ENCODE data around the gene ABCC6.
"Not testable (repeated sequence)": the region's sequence is repeated elsewhere in the genome, so short reads cannot be mapped to it uniquely, and the experiment has no call there.

The ABCC6 gene

GRCh38 chr16:16237071-16237470, 13.8 kb upstream of the ABCC6 start:
- DNase-seq (ENCODE audit: extremely low spot score, insufficient read length, low read depth); FAIRE-seq: not testable (repeated sequence)

- not testable (repeated sequence) for FAIRE-seq; DNase-seq (ENCODE audit: extremely low spot score, insufficient read length, low read depth)
These were observed 9.4 kb upstream of the ABCC6 start for GRCh38 chr16:16232692-16233061.

DNA sequence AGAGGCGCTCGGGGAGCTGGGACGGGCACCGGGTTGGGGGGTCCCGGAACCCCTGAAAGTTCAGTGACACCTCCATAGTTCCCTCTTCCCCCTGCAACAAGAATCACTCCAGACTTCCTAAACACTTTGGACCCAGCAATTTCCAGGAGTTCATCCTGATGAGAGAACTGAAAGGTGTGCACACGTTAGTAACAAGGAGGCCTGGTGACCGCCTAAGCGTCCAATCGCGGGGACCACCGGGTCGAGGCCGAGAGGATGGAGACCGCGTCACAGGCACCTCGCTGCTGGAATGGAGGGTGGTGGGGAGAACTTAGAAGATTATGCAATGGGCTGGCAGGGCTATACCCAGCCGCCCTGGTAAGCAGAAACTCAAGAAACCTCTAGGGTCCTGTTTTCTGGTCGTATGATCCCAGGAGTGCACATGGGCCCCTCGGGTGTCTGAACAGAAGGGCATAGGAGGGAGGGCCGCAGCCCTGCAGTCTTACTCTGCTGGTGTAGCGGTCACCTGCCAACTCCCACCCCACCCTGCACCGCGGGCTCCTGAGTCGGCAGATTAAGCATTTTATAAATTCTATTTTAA, 458 bp upstream of the ABCC6 start:
- FAIRE-seq; DNase-seq (ENCODE audit: extremely low spot score, insufficient read length, low read depth): not testable (repeated sequence)

DNA sequence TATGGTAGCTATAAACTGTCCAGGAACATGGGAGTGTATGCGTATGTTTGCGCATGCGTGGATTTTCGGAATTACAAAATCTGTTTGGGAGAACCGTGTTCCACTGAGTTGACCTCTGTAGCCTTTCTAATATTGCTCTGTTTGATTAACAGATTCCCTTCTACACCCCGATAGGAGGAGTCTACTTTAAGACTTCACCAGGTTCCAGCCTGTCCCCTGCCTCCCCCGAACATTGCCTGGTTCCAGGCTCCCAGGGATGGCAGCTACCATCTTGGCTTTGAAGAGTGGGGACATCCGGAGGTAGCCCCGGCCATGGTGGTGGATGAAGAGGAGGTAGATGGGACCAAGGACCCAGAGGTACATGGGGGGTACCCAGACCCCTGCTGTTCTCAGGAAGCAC, 1.9 kb downstream of the ABCC6 start:
- not testable (repeated sequence) for FAIRE-seq; DNase-seq (ENCODE audit: extremely low spot score, insufficient read length, low read depth)

DNA sequence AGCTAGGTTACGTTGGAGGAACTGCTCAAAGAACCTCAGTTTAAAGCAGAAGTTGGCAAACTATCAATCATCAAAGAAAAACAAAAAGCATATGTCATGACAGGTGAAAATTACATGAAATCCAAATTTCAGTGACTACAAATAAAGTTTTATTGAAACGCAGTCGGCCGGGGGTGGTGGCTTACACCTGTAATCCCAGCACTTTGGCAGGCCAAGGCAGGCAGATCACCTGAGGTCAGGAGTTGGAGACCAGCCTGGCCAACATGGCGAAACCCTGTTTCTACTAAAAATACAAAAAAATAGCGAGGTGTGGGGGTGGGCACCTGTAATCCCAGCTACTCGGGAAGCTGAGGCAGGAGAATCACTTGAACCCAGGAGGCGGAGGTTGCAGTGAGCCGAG, 2.8 kb downstream of the ABCC6 start:
- not testable (repeated sequence) for FAIRE-seq; DNase-seq (ENCODE audit: extremely low spot score, insufficient read length, low read depth)

DNA sequence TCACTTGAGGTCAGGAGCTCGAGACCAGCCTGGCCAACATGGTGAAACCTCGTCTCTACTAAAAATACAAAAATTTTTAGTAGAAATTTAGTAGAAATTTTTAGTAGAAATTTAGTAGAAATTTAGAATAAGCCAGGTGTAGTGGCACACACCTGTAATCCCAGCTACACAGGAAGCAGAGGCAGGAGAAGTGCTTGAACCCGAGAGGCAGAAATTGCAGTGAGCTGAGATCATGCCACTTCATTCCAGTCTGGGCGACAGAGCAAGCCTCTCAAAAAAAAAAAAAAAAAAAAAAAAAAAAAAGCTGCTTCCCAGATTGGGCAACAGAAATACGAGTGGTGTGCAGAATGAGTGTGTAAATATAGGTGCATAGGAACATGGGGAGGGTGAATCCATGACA, 4.5 kb downstream of the ABCC6 start:
- not testable (repeated sequence) for FAIRE-seq; DNase-seq (ENCODE audit: extremely low spot score, insufficient read length, low read depth)

GRCh38 chr16:16218349-16218748, 4.9 kb downstream of the ABCC6 start:
- not testable (repeated sequence) for FAIRE-seq; DNase-seq (ENCODE audit: extremely low spot score, insufficient read length, low read depth)

DNA sequence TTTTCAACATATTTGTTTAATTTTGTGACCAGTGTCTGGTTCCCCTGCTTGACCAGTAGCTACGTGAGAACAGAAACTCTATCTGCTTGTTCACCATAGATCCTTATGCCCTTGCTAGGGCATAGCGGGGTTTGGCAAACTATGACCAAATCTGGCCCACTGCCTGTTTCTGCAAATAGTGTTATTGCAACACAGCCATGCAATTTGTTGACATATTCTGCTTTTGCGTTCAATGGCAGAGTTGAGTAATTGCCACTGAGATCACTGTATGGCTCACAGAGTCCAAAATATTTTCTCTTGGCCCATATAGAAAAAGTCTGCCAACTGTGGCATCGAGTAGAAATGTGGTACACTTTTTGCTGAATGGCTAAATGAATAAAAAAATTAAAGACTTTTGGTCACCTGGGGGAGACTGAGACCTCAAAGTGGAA, 9.4 kb downstream of the ABCC6 start:
- DNase-seq (ENCODE audit: extremely low spot score, insufficient read length, low read depth); FAIRE-seq: not testable (repeated sequence)

DNA sequence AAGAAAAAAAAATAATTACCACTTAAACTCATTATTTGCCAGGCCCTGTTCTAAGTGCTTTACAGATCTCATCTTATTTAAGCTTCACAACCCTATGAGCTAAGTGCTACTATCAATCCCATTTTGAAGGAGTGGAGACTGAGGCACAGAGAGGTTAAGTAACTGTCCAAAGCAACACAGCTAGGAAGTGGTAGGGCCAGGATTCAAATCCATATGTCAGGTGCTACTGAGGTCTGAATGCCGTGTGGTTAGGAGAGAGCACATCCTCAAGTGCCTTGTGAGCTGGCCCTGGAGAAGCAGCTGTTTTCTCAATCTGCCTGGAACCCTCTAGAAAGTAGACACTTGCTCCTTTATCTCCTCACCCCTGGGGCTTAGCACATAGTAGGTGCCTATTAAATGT, 11.9 kb downstream of the ABCC6 start:
- FAIRE-seq; DNase-seq (ENCODE audit: extremely low spot score, insufficient read length, low read depth): not testable (repeated sequence)

DNA sequence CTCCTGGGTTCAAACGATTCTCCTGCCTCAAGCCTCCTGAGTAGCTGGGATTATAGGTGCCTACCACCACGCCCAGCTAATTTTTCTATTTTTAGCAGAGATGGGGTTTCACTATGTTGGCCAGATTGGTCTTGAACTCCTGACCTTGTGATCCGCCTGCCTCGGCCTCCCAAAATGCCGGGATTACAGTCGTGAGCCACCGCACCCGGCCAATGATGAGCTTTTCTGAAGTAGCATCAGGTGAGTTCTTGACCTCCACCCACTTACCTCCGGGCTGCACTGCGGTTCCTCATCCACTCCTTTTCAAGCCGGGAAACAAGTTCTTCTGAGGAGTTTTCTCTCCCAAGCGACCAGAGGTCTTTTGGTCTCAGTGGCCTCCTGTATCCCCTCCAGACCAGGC, 14.8 kb downstream of the ABCC6 start:
- DNase-seq (ENCODE audit: extremely low spot score, insufficient read length, low read depth); FAIRE-seq: not testable (repeated sequence)

DNA sequence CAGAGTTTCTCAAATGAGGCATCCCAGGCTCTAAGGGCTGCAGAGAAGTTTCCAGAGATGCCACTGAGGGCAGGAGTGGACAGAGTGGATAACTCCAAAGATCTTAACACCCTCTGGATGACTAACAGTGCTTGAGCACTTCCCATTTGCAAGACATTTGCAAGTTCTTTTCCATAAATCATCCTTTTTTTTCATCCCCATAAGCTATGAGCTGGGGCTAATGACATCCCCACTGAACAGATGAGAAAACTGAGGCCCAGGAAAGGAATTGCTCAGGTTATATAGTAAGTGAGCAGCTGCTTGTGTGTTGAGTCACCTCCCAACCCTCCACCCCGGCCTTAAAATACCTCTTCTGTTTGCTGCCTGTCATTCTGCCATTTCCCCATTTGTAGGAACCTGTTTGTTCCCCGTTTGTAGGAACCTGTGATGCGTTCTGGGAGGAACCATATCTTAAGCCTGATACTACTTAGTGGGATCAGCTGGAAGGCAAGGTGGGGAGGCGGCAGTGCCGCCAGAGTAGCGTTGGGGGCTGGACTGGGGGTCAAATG, 15.4 kb downstream of the ABCC6 start:
- not testable (repeated sequence) for DNase-seq (ENCODE audit: extremely low spot score, insufficient read length, low read depth); FAIRE-seq

GRCh38 chr16:16207097-16207786, 16.1 kb downstream of the ABCC6 start:
- FAIRE-seq = not testable (repeated sequence)

GRCh38 chr16:16205864-16206263, 17.4 kb downstream of the ABCC6 start:
- not testable (repeated sequence) for DNase-seq (ENCODE audit: extremely low spot score, insufficient read length, low read depth); FAIRE-seq

More at GRCh38 chr16:16207097-16207786, 16.1 kb downstream of the ABCC6 start:
- DNase-seq (ENCODE audit: extremely low spot score, insufficient read length, low read depth) = not testable (repeated sequence)

- not testable (repeated sequence) for FAIRE-seq; DNase-seq (ENCODE audit: extremely low spot score, insufficient read length, low read depth)
These were observed 18.7 kb downstream of the ABCC6 start for GRCh38 chr16:16204552-16204951.

DNA sequence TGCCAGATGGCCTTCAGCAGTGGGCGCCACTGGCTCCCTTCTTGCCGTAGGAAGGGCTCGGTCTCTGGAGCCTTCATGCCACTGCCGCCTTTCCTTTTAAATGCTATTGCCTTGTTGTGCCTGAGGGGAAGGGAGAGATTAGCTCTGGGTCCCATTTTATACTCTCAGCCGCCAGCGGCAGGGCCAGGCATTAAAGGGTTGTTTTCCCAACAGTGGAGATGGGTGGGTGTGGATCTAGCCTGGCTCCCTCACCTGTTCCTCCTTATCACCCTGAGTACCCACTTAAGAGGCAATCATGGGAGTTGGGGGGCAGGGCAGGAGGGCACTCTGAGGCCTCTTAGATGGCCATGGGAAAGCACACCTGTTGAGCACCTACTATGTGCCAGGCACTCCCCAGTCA, 19.8 kb downstream of the ABCC6 start:
- not testable (repeated sequence) for FAIRE-seq; DNase-seq (ENCODE audit: extremely low spot score, insufficient read length, low read depth)

- FAIRE-seq = peak; percentile 78
- not testable (repeated sequence) for DNase-seq (ENCODE audit: extremely low spot score, insufficient read length, low read depth)
These were observed 20.7 kb downstream of the ABCC6 start for GRCh38 chr16:16202400-16203143.

- not testable (repeated sequence) for DNase-seq (ENCODE audit: extremely low spot score, insufficient read length, low read depth); FAIRE-seq
These were observed 21.4 kb downstream of the ABCC6 start for GRCh38 chr16:16201880-16202279.

DNA sequence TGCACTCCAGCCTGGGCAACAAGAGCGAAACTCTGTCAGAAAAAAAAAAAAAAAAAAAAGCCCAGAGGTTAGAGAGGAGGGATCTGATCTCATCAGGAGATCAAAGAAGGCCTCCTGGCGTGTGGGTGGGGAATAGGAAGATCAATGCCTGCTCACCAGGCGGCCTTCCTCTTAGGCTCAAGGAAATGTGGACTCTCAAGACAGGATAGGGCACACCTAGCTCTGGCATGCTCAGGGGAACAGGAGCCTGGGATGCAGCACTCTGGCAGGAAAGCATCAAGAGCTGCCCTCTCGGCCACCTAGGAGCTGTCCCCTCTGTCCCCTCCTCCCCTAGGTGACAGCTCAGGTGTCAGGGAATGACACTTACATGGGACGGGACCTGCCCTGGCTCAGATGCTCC, 22.9 kb downstream of the ABCC6 start:
- DNase-seq (ENCODE audit: extremely low spot score, insufficient read length, low read depth); FAIRE-seq: not testable (repeated sequence)

GRCh38 chr16:16199428-16199827, 23.9 kb downstream of the ABCC6 start:
- DNase-seq (ENCODE audit: extremely low spot score, insufficient read length, low read depth); FAIRE-seq: not testable (repeated sequence)

DNA sequence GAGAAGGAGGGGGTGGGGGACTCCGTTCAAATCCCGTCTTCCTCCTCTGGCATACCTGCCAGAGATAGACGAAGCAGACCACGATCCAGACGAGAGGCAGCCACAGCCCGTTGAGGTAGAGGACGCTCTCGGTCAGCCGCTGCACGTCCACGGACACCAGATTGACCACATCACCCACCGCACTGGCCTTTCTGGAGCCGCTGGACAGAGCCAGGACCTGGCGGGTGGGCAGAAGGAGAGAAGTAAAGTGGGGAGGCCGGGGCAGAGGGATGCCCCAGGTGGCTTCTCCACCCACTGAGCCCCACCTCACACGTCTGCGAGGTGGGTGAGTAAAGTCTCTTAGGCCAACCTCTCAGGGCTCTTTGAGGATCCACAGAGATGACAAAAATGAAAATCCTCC, 25.3 kb downstream of the ABCC6 start:
- no peak for FAIRE-seq
- no peak for DNase-seq (ENCODE audit: extremely low spot score, insufficient read length, low read depth)
